Natural killer cell (primary cell): ENCODE data around the gene ZNF19. TPM values are rescaled to one million over a fixed set of nuclear protein-coding genes. Genes with fewer than 3 reads are reported as not detected.

ENCODE experiments used
- ATAC-seq, 3 donors: fragments of 150-1000 bp in 2 of 3; fragments of 200-7000 bp in 1 of 3; cut with Tn5 transposase; 1 replicate in 1 of 3; 2 replicates in 2 of 3; pipeline ENCODE4 v1.10.0; 2021; ENCODE audit warnings: mild to moderate bottlenecking in 2 of 3, moderate library complexity in 2 of 3
- DNase-seq, 2 donors: peaks; one replicate each; pipeline versions ENCODE4 v3.0.0 to v3.0.0-alpha.2; 2013 to 2021; ENCODE audit warnings: mixed read lengths in 1 of 2
- H3K27ac ChIP-seq: one replicate; pipeline ENCODE4 v1.5.1; 2013; ENCODE audit warnings: mild to moderate bottlenecking, low read length
- H3K27me3 ChIP-seq: one replicate; pipeline ENCODE4 v1.6.1; 2013; ENCODE audit warnings: low read length; ENCODE audit not compliant: control insufficient read depth, insufficient read depth
- H3K36me3 ChIP-seq: one replicate; pipeline ENCODE4 v1.6.1; 2013; ENCODE audit warnings: low read length; ENCODE audit not compliant: control insufficient read depth, insufficient read depth
- H3K4me1 ChIP-seq: one replicate; pipeline ENCODE4 v1.6.1; 2013; ENCODE audit warnings: low read length; ENCODE audit not compliant: control insufficient read depth, insufficient read depth
- H3K4me3 ChIP-seq: one replicate; pipeline ENCODE4 v1.5.1; 2013; ENCODE audit warnings: low read length
- H3K9me3 ChIP-seq: one replicate; pipeline ENCODE4 v1.6.1; 2013; ENCODE audit warnings: low read length; ENCODE audit not compliant: control insufficient read depth, insufficient read depth
- H3K27ac Mint-ChIP-seq, 2 donors: one replicate each; pipeline ENCODE4 v1.8.0; 2022; ENCODE audit warnings: mild to moderate bottlenecking in 2 of 2, mixed read lengths in 2 of 2, moderate library complexity in 1 of 2
- H3K27me3 Mint-ChIP-seq, 2 donors: one replicate each; pipeline ENCODE4 v1.8.0; 2022; ENCODE audit warnings: low read depth in 2 of 2, mixed read lengths in 2 of 2
- H3K36me3 Mint-ChIP-seq: one replicate; pipeline ENCODE4 v1.8.0; 2022; ENCODE audit warnings: mixed read lengths
- H3K4me1 Mint-ChIP-seq, 2 donors: one replicate each; pipeline ENCODE4 v1.8.0; 2022; ENCODE audit warnings: mixed read lengths in 2 of 2
- H3K4me3 Mint-ChIP-seq: one replicate; pipeline ENCODE4 v1.8.0; 2022; ENCODE audit warnings: mild to moderate bottlenecking, moderate library complexity, mixed read lengths
- H3K9me3 Mint-ChIP-seq, 2 donors: one replicate each; pipeline ENCODE4 v1.8.0; 2022; ENCODE audit warnings: mixed read lengths in 2 of 2
- CTCF ChIP-seq: fragments of 200-600 bp; IDR thresholded peaks from one replicate; pipeline ENCODE4 v1.8.0; 2022; ENCODE audit warnings: antibody characterized with exemption
- WGBS: methylation state at CpG from one replicate; pipeline ENCODE4 v1.1.7; 2013; ENCODE audit warnings: missing lambda C conversion rate; ENCODE audit not compliant: insufficient coverage; 5-methylcytosine and 5-hydroxymethylcytosine counted together
- intact Hi-C: fragments of 100-400 bp; cut with micrococcal nuclease; formaldehyde crosslinking; loops from one replicate; pipeline ENCODE4 v1.14.2; 2022
- total RNA-seq, 4 donors: library from RNA; stranded (reverse); fragments of 120-200 nt in 1 of 4; gene quantifications; one replicate each; pipeline versions ENCODE4 v1.2.3 to v1.2.4, GENCODE V29; 2013 to 2022

The ZNF19 gene
- total RNA-seq, 3 donors from 2014 or later (not counting 1 experiment from before 2014, with no cell fraction given) = 3.4 to 6.1 (median 3.6) TPM

GRCh38 chr16:71472931-71473330, 16.2 kb downstream of the ZNF19 start:
- Histone ChIP-seq H3K4me3 (no peak overlapping the region), H3K36me3 (peaks cover 12% of the 10 kb centered on the region), H3K4me1 (no peaks in the 10 kb centered on the region), H3K27me3 (no peaks in the 10 kb centered on the region), H3K9me3 (no peaks in the 10 kb centered on the region), H3K27ac (no peak overlapping the region)
- Mint-ChIP-seq H3K4me1 (no peaks in the 10 kb centered on the region), H3K27ac (no peak overlapping the region), H3K9me3 (no peaks in the 10 kb centered on the region), H3K4me3 (no peak overlapping the region), H3K36me3 (no peaks in the 10 kb centered on the region), H3K27me3 (no peaks in the 10 kb centered on the region)
- WGBS = 100% methylated on average over 2 of the region's 2 CpGs
- TF ChIP-seq CTCF = no peak
- no peak for ATAC-seq
- DNase-seq = no peak
- intact Hi-C loops = no loop called here

GRCh38 chr16:71472051-71472450, 17.1 kb downstream of the ZNF19 start:
- no peak overlapping the region for H3K27ac ChIP-seq
- H3K4me3 ChIP-seq = no peak overlapping the region
- DNase-seq (no peak), ATAC-seq (no peak)
- WGBS = 81% methylated on average over 2 of the region's 2 CpGs
- H3K27me3 ChIP-seq = no peaks in the 10 kb centered on the region
- no peaks in the 10 kb centered on the region for H3K9me3 ChIP-seq
- TF ChIP-seq CTCF = no peak
- H3K36me3 Mint-ChIP-seq = no peaks in the 10 kb centered on the region
- no peaks in the 10 kb centered on the region for H3K27me3 Mint-ChIP-seq
- intact Hi-C loops = no loop called here
- no peaks in the 10 kb centered on the region for H3K4me1 Mint-ChIP-seq
- no peak overlapping the region for H3K27ac Mint-ChIP-seq
- no peaks in the 10 kb centered on the region for H3K4me1 ChIP-seq
- H3K36me3 ChIP-seq = peaks cover 9% of the 10 kb centered on the region
- no peak overlapping the region for H3K4me3 Mint-ChIP-seq
- no peaks in the 10 kb centered on the region for H3K9me3 Mint-ChIP-seq

- intact Hi-C loops = no loop called here
- Mint-ChIP-seq H3K36me3 (no peaks in the 10 kb centered on the region), H3K27ac (no peak overlapping the region), H3K4me3 (no peak overlapping the region), H3K27me3 (peaks cover 0 to 3% of the 10 kb centered on the region in 2 donors), H3K4me1 (no peaks in the 10 kb centered on the region), H3K9me3 (no peaks in the 10 kb centered on the region)
- WGBS = 40% methylated on average over 7 of the region's 9 CpGs
- Histone ChIP-seq H3K4me3 (no peak overlapping the region), H3K27me3 (no peaks in the 10 kb centered on the region), H3K27ac (no peak overlapping the region), H3K36me3 (no peaks in the 10 kb centered on the region), H3K4me1 (no peaks in the 10 kb centered on the region), H3K9me3 (no peaks in the 10 kb centered on the region)
- DNase-seq = peak; percentile 36 to 76
- TF ChIP-seq CTCF = no peak
- ATAC-seq = peak; percentile 70 to 87 (median 76)
Measured at GRCh38 chr16:71467810-71468209, 21.3 kb downstream of the ZNF19 start.

- no peak overlapping the region for H3K4me3 Mint-ChIP-seq
- no peak overlapping the region for H3K4me3 ChIP-seq
- WGBS = 75% methylated on average over 1 of the region's 1 CpG
- intact Hi-C loops = no loop called here
- H3K27ac Mint-ChIP-seq = no peak overlapping the region
- no peaks in the 10 kb centered on the region for H3K36me3 Mint-ChIP-seq
- ATAC-seq (no peak), DNase-seq (no peak)
- no peak overlapping the region for H3K27ac ChIP-seq
- H3K27me3 Mint-ChIP-seq = peaks cover 0 to 3% of the 10 kb centered on the region in 2 donors
- TF ChIP-seq CTCF = no peak
- no peaks in the 10 kb centered on the region for H3K9me3 ChIP-seq
- no peaks in the 10 kb centered on the region for H3K36me3 ChIP-seq
- no peaks in the 10 kb centered on the region for H3K27me3 ChIP-seq
- peaks cover 8% of the 10 kb centered on the region for H3K4me1 ChIP-seq
- no peaks in the 10 kb centered on the region for H3K9me3 Mint-ChIP-seq
- peaks cover 16 to 18% of the 10 kb centered on the region in 2 donors for H3K4me1 Mint-ChIP-seq
Measured at GRCh38 chr16:71464231-71464630, 24.9 kb downstream of the ZNF19 start.
